NCI-H1105 (cell line): ENCODE measurements around the gene DNAJC15.
"Not testable (repeated sequence)": the region's sequence is repeated elsewhere in the genome, so short reads cannot be mapped to it uniquely, and the experiment has no call there.

Experiments
- DNase-seq: peaks from one replicate; lab custom pipeline; 2025; lab: John Stamatoyannopoulos, UW

The DNAJC15 gene

GRCh38 chr13:43005460-43006236, 17.7 kb upstream of the DNAJC15 start:
- no peak for DNase-seq

GRCh38 chr13:43006893-43007631, 16.3 kb upstream of the DNAJC15 start:
- no peak for DNase-seq

- DNase-seq, result no peak
These were observed 14.8 kb upstream of the DNAJC15 start for GRCh38 chr13:43008596-43008995.

- no peak for DNase-seq
These were observed 13.9 kb upstream of the DNAJC15 start for GRCh38 chr13:43009506-43009905.

GRCh38 chr13:43014162-43014561, 9.2 kb upstream of the DNAJC15 start:
- DNase-seq, result no peak

GRCh38 chr13:43016226-43016625, 7.2 kb upstream of the DNAJC15 start:
- DNase-seq, result no peak

- DNase-seq, result no peak
These were observed 3.6 kb upstream of the DNAJC15 start for GRCh38 chr13:43019811-43020210.

GRCh38 chr13:43020794-43021193, 2.6 kb upstream of the DNAJC15 start:
- DNase-seq, result no peak

GRCh38 chr13:43021926-43022670, 1.3 kb upstream of the DNAJC15 start:
- DNase-seq, result no peak

- DNase-seq, result no peak
These were observed 475 bp upstream of the DNAJC15 start for GRCh38 chr13:43022934-43023288.

- no peak for DNase-seq
These were observed 2.9 kb downstream of the DNAJC15 start for GRCh38 chr13:43026262-43026661.

- DNase-seq, result no peak
These were observed 7.2 kb downstream of the DNAJC15 start for GRCh38 chr13:43030548-43030947.

GRCh38 chr13:43031881-43032280, 8.5 kb downstream of the DNAJC15 start:
- no peak for DNase-seq

GRCh38 chr13:43033038-43033437, 9.7 kb downstream of the DNAJC15 start:
- DNase-seq, result no peak

- no peak for DNase-seq
These were observed 13.2 kb downstream of the DNAJC15 start for GRCh38 chr13:43036351-43037250.

- no peak for DNase-seq
These were observed 16.6 kb downstream of the DNAJC15 start for GRCh38 chr13:43039966-43040365.

GRCh38 chr13:43040581-43041368, 17.4 kb downstream of the DNAJC15 start:
- DNase-seq, result not testable (repeated sequence)

- DNase-seq, result no peak
These were observed 18.1 kb downstream of the DNAJC15 start for GRCh38 chr13:43041369-43041921.

- DNase-seq, result no peak
These were observed 19.1 kb downstream of the DNAJC15 start for GRCh38 chr13:43042410-43042921.

- no peak for DNase-seq
These were observed 21.4 kb downstream of the DNAJC15 start for GRCh38 chr13:43044720-43045301.
